GM08714 (cell line): Measurements from ENCODE around the gene CCAR1.
"Not testable (repeated sequence)": the region's sequence is repeated elsewhere in the genome, so short reads cannot be mapped to it uniquely, and the experiment has no call there.

Source experiments
- H3K4me3 ChIP-seq: fragments of 200-500 bp; sonication (Bioruptor generic); 2 replicates; pipeline ENCODE4 v1.5.1; 2014; ENCODE audit warnings: mild to moderate bottlenecking, low read length, inconsistent platforms
- ZNF274 ChIP-seq: IDR thresholded peaks from 2 replicates; pipeline ENCODE4 v1.6.1; 2012; ENCODE audit warnings: mild to moderate bottlenecking, low read depth, low read length

CCAR1 gene

DNA sequence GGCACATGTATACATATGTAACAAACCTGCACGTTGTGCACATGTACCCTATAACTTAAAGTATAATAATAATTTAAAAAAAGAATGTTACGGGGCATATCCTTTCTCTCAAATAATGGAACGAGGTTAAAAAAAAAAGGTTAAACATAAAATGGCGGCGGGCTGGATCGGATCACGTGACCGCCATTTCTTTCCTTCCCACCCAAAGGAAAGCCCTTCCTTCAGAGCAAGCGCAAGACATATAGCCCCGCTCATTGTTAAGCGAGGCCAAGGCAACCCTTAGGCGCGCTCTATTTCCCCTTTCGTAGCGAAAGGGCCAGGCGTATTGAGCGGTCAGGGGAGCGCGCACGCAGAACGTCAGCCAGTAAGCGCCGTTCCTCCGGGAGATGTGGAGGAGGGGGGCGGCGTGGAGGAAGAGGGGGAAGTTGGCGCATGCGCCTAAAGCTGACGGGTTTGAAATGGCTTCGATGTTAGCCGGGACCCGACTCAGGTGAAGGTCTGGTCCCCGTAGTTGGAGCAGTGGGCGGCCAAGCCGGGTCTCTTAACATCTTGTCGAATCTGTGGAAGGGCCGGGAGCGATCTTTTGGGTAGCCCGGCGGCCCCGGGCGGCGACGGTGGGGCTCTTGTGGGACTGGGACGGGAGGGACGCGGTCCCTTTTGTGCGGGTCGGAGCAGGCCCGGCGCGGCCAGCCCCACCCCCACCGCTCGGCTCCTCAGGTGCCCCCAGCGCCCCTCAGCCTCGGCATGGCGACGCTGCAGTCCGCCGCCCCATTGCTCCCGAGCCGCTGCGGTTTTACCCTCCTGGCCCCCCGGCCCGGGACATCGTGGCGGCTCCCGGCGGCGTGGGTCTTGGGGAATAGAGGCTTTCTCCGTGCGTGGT is at the start of gene CCAR1:
Gene CCAR1, plus strand, starts transcription at position 447 of the 880 bp plus-strand sequence. CDS start 1,266 bp downstream, outside the sequence.
- no peak for TF ChIP-seq ZNF274
- peak within 1 kb of the TSS; percentile 94 for H3K4me3 ChIP-seq

- no peak overlapping the region for H3K4me3 ChIP-seq
- TF ChIP-seq ZNF274, result no peak
Measured at GRCh38 chr10:68684413-68684812, 36.6 kb upstream of the CCAR1 start.

DNA sequence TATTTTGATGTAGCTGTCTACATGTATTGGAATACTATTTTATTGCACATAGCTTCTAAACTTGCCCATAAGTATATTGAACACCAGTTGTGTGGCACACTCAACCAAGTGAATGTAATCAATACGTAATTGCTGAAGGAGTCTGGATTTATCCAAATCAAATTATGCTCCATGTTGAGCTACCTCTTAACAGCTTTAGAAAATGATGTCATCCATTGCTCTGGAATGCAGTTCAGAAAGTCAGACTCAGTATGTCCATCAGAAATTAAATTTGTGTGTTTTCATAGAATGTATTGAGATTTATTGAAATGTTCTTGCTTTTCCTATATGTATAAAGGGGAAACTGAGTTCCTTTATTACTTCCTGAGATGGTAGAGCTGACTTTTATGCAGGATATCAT is 25.0 kb upstream of the CCAR1 start:
- no peak overlapping the region for H3K4me3 ChIP-seq
- TF ChIP-seq ZNF274, result no peak

DNA sequence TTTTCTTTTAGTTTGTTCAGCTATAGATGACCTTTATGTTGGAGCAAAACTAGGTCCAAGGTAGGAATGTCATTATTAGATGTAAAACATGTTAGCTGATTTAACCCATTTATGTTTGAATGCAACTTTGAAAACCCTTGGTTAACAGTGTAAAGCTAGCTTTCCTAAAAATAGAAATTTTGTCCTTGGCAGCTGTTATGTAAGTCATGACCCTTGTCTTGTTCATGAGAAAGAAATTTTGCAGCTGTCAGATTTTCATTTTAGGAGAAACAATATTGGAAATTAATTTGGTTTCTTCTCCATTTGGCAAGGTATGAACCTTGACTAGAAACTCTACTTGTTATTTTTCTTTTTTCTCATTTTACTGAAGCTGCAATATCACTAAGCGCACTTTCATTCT is 23.9 kb upstream of the CCAR1 start:
- no peak overlapping the region for H3K4me3 ChIP-seq
- no peak for TF ChIP-seq ZNF274

GRCh38 chr10:68700197-68700596 is 20.8 kb upstream of the CCAR1 start:
- no peak overlapping the region for H3K4me3 ChIP-seq
- TF ChIP-seq ZNF274, result no peak

DNA sequence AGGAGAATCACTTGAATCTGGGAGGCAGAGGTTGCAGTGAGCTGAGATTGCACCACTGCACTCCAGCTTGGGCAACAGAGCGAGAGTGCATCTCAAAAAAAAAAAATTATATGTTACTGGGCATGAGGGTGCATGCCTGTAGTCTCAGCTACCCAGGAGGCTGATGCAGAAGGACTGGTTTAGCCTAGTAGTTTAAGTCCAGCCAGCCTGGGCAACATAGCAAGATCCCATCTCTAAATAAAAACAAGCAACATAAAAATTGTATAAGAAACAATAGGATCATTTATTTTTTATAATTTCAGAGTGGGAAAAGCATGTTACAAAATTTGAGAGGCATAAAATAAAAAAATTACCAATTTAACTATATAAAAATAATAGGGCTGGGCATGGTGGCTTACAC is 15.5 kb upstream of the CCAR1 start:
- no peak for TF ChIP-seq ZNF274
- no peak overlapping the region for H3K4me3 ChIP-seq

GRCh38 chr10:68708987-68709386 is 12.1 kb upstream of the CCAR1 start:
- not testable (repeated sequence) for H3K4me3 ChIP-seq

DNA sequence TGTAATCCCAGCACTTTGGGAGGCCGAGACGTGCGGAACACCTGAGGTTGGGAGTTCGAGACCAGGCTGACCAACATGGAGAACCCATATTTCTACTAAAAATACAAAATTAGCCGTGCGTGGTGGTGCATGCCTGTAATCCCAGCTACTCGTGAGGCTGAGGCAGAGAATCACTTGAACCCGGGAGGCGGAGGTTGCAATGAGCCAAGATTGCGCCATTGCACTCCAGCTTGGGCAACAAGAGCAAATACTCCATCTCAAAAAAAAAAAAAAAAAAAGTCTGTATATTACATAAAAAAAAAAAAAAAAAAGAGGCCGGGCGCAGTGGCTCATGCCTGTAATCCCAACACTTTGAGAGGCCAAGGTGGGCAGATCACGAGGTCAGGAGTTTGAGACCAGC is 8.0 kb upstream of the CCAR1 start:
- H3K4me3 ChIP-seq, result not testable (repeated sequence)

- H3K4me3 ChIP-seq, result no peak overlapping the region
- TF ChIP-seq ZNF274, result no peak
Measured at GRCh38 chr10:68717435-68717834, 3.6 kb upstream of the CCAR1 start.

DNA sequence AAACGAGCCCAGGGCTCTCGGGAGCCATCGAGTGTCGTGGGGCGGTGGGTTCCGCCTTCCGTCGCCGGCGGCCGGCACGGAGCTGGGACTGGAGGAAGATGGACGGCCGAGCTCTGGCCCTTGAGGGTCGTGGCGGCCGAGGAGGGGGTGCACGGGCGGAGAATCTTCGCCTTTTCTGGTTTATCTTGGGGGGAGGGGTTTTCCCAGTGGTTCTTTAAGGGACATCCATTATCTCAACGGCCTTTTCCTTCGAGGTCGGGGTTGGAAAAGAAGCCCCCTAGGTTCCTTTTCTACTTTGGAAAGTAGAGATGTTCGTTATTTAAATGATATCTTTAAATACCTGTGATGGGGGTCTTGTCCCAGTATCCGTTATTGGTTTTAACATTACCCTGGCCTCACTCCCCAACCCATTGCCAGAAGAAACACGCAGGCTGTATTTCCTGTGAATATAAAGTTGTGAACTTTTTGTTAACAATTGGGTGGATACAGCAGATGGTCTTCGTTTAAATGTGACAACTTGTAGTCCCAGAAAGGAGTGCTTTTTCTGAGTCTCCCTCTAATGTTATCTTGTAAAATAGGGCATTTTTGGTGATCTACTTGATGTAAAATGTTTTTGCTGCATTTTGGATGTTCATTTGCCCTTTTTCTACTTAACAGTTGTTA is 765 bp downstream of the CCAR1 start:
- no peak for TF ChIP-seq ZNF274
- H3K4me3 ChIP-seq, result peak overlapping the region; percentile 94

DNA sequence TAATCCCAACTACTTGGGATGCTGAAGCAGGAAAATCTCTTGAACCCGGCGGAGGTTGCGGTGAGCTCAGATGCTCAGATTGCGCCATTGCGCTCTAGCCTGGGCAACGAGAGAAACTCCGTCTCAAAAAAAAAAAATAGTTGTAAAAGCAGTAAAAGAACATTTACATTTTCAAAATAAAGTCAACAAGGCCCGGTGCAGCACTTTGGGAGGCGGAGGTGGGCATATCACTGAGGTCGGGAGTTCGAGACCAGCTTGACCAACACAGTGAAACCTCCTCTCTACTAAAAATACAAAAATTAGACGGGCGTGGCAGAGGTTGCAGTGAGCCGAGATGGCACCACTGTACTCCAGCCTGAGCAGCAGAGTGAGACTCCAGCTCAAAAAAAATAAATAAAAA is 4.0 kb downstream of the CCAR1 start:
- no peak for TF ChIP-seq ZNF274

GRCh38 chr10:68727146-68727545 is 6.1 kb downstream of the CCAR1 start:
- no peak for TF ChIP-seq ZNF274
- H3K4me3 ChIP-seq, result no peak overlapping the region

More for the DNA sequence above, 4.0 kb downstream of the CCAR1 start:
- H3K4me3 ChIP-seq, result no peak overlapping the region

- H3K4me3 ChIP-seq, result no peak overlapping the region
- no peak for TF ChIP-seq ZNF274
Measured at GRCh38 chr10:68732651-68733050, 11.6 kb downstream of the CCAR1 start.

DNA sequence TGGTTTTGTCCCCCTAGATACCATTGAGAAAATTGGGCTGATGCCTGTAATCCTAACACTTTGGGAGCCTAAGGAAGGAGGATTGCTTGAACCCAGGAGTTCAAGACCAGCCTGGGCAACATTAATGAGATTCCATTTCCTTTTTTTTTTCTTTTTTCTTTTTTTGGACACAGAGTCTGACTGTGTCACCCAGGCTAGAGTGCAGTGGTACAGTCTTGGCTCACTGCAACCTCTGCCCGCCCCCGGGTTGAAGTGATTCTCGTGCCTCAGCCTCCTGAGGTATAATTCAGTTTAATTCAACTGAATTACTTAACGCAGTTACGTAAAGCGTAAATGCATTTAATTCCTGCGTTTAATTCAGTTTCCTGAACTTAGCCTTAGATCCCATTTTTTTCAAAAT is 13.3 kb downstream of the CCAR1 start:
- no peak overlapping the region for H3K4me3 ChIP-seq
- no peak for TF ChIP-seq ZNF274

GRCh38 chr10:68735119-68735518 is 14.1 kb downstream of the CCAR1 start:
- no peak for TF ChIP-seq ZNF274
- H3K4me3 ChIP-seq, result no peak overlapping the region

- H3K4me3 ChIP-seq, result not testable (repeated sequence)
Measured at GRCh38 chr10:68735739-68736138, 14.7 kb downstream of the CCAR1 start.

- H3K4me3 ChIP-seq, result not testable (repeated sequence)
Measured at GRCh38 chr10:68740676-68741075, 19.6 kb downstream of the CCAR1 start.
